HG03575 (cell line): ENCODE results near the gene IL12RB1.
"Not testable (repeated sequence)": the region's sequence is repeated elsewhere in the genome, so short reads cannot be mapped to it uniquely, and the experiment has no call there.

Source experiments
- ATAC-seq: cut with Tn5 transposase; IDR thresholded peaks from one replicate; pipeline ENCODE4 v1.9.1; 2021; ENCODE audit not compliant: unreplicated experiment, insufficient number of reproducible peaks, low FRiP score; ENCODE audit errors: extremely low read depth

Gene IL12RB1

DNA sequence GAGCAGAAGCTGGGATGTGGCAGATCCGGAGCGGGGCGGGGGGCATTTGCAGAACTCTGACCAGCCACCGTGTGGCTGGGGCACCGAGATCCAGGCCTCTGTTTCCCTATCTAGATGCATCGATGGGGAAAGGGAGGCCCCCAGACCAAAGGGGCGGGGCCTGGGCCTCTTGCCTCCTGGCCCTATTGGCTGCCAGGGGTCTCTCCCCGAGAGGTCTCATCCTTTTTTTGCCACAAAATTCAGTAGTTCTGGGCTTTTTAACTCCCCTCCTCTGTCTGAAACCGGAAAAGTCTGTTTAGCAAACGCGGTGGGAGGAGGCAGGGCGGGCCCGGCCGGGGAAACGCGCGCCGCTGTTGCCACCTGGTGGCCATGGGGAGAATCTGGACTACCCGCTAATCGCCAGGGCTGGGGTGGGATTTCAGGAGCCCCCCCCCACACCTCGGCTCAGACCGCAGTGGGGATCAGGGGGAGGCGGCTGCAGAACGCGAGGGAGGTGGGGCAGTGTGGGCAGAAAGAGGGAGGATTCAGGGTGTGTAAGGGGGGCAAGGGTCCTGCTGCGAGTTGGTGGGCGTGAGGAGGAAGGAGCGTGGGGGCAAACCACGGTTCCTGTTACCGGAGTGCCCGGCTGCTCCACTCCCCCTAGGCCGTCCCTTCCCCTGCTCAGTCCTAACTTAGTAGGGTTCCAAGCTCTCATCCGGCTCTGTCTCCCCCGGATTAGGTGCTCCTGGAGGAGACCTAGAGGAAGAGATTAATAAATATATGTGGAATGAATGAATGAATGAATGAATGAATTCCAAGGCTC, 28.3 kb downstream of the IL12RB1 start:
- ATAC-seq = no peak

- no peak for ATAC-seq
Measured at GRCh38 chr19:18057557-18057956, 29.2 kb downstream of the IL12RB1 start.

DNA sequence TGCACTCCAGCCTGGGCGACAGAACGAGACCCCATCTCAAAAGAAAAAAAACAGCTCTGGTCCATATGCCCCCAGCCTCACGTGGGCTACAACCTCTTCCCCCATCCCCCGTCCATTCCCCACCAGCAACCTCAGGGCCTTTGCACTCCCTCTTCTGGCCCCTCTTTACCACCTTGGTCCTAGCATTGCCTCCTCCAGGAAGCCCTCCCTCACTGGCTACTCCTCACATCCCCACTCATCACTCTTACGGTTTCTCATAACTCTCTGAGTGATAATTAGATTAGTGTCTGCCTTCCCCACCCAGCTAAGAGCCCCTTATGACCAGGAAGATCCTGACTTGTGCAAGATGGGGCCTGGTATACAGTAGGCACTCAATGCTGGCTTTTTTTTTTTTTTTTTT, 30.8 kb downstream of the IL12RB1 start:
- no peak for ATAC-seq

- no peak for ATAC-seq
Measured at GRCh38 chr19:18053576-18054219, 33.0 kb downstream of the IL12RB1 start.

DNA sequence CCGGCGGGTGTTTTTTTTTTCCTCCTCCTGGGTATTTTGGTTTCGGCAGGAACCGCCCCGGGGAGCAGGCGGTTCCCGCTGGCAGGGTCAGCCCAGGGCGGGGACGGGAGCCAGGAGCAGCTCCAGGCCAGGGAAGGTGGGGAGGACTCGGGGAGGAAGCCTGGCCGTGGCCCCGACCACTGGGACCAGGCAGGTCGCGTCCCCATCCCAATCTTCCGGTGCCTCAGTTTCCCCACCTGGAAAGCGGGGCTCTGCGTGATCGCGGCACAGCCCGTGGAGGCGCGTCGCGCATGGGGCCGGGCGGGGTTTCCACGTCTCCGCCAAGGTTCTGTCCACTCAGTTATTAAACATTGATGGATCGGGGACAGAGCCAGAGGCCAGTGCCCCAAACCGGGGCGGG, 34.8 kb downstream of the IL12RB1 start:
- ATAC-seq = no peak

DNA sequence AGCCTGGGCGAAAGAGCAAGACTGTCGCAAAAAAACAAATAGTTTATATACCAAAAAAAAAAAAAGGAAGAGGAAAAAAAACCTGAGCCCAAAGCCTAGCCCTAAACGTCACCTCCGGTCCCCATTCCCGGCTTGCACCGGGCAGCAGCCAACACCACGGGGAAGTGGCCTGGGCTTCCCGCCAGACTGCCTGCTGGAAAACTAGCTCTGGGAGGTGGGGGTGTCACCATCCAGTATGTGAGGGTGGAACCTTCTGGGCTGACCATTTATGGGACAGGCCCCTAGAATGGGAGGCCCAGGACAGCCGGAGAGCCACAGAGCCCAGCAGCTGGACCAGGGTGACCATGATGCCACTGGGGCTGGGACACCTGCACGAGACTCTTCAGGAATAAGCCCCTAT, 37.3 kb downstream of the IL12RB1 start:
- no peak for ATAC-seq

DNA sequence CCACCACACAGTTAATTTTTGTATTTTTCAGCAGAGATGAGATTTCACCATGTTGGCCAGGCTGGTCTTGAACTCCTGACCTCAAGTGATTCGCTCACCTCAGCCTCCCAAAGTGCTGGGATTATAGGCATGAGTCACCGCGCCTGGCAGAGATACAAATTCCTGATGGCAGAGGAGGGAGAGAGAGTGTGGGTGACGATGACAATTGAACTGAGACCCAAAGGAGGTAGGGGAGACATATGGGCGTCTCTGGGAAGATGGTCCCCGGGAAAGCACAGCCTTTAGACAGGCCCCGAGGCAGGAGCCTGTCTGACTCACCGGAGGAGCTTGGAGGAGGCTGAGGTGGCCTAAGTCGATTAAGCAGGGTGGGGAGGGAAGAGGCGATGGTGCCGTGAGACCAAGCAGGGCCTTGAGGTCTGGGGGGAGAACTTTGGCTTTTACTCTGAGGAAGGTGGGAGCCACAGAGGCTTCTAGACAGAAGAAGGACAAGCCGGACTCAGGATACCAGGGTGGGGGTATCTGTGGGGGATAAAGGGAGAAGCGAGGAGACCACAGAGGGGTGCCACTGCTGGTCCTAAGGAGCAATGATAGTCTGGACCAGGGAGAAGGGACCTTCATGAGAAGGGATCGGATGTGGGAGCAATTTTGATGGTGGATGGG, 40.5 kb downstream of the IL12RB1 start:
- ATAC-seq = no peak

GRCh38 chr19:18045307-18046050, 41.3 kb downstream of the IL12RB1 start:
- no peak for ATAC-seq

- no peak for ATAC-seq
Measured at GRCh38 chr19:18044825-18045304, 41.9 kb downstream of the IL12RB1 start.

DNA sequence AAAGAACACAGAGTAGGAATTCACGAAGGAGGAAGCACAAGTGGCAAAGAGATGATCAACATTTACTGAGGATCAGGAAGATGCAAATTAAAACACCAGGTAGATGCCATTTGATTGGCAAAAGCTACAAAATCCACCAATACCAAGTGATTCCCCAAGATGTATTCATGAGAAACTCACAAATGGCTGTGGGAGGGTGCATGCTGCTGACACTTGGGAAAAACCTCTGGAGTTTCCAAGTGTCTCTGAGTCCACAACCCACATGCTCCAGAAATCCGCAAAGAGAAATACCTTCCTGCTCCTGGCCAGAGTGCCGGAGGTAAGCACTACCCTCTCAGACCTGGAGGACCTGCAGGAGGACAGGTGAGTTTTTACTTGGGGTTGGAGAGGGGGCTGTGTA, 43.1 kb downstream of the IL12RB1 start:
- ATAC-seq = no peak

GRCh38 chr19:18041054-18041453, 45.7 kb downstream of the IL12RB1 start:
- ATAC-seq = no peak

- ATAC-seq = not testable (repeated sequence)
Measured at GRCh38 chr19:18032102-18032501, 54.6 kb downstream of the IL12RB1 start.

DNA sequence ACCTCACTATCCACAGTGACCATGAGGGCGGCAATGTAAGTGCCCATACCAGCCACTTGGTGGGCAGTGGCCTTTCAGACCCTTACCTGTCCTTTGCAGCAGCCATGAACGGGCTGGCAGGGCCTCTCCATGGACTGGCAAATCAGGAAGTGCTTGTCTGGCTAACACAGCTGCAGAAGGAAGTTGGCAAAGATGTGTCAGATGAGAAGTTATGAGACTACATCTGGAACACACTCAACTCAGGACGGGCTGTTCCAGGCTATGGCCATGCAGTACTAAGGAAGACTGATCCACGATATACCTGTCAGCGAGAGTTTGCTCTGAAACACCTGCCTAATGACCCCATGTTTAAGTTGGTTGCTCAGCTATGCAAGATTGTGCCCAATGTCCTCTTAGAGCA, 55.3 kb downstream of the IL12RB1 start:
- ATAC-seq = not testable (repeated sequence)

DNA sequence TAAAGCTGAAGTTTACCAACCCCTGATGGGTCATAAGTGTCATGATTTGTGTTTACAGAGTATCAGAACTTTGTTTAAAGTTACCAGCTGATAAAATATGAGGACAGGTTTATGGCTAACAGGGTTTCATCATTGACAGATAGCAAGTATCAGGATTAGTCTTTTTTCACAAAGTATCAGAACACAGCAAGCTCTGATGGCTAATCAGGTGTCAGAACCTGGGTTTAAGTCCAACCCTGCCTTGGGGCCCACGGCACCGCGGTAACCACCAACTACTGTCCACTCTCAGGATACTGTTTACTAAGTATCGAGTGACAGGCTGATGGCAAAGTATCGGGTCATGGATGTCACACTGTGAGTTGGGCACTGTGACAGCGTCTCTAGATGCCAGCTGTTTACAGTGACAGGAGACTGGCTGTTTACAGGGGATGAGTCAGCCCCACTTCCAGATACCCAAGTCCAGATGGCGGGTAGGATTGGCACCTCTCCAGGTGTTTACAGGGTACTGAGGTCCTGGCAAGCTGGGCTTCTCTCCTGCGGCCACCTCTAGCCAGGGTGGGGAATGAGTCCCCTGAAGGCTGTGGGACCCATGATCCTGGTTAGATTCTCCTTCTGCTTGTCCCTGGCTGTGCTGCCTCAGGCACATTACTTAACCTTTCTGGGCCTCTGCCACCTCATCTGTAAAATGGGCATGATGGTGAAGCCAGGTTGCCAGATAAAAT, 57.0 kb downstream of the IL12RB1 start:
- ATAC-seq = no peak

DNA sequence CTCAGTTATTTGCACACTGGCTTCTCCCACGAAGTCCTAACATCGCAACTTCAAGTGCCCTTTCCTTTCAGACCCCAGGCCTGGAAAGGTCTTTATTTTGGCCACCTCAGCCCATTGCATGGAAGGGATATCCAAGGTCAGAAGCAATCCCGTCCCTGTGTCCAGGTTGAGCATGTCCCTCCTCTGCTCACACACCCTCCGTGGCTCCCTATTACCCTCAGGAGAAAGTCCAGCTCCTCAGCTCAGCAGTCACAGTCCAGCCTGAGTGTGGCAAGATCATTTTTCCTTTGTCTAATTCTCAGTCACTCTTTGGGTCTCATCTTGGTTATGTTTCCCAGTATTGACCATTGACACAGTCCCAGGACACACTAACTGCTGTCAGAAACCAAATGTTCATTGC, 59.6 kb downstream of the IL12RB1 start:
- no peak for ATAC-seq

DNA sequence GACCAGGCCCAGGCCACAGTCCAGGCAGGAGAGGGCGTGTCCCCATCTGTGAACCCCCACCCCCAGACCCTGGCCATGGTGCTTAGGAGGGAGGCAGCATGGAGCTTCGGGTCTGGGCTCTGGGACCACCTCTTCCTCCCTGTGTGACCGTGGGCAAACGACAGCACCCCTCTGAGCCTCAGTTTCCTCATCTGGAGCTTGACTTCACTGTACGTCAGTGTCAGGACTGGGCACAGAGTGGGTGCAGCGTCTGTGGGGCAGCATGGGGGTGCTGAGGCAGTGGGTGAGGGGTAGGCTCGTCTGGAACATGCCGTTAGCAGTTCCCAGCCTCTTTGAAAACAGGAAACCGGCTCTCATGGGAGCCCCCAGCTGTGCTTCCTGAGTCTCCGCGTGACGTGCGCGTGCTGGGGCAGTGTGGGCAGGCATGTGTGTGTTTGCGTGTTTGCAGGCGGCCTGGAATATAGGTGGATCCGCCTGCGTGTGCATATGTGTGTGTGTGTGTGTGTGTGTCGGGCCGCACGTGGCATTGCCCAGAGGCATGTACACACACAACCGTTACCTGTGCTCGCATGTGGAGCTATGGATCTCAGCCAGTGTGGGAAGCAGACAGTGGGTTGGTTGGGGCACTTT, 63.0 kb downstream of the IL12RB1 start:
- ATAC-seq = no peak

DNA sequence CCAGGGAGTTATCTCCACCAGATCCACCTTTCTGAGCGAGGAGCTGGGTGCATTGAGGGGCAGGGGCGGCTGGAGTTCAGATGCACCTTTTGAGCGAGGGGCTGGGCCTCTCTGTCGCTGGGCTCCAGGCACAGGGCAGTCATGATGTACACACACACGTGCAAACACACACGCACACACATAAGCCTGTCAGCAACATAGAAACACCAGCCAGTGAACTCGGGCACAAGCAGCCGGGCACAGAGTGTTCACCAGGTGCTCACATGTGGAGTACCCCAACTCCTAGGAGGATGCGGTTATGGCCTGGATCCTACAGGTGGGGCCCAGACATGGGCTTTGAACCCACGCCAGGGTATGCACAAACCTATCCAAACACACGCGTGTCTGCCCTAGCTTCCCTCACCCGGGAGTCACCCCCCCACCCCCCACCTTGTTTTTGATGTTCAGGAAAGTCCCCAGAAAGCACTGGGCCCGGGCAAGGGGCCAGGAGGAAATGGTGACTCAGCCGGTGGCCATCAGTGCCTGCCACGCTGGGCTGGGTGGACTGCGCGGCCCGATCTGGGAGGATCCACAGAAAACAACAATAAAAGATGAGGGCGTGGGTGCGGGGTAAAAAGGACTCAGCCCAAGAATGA, 65.5 kb downstream of the IL12RB1 start:
- no peak for ATAC-seq
